NCI-H1417 treated with DMSO at 0.1 percent for 48 hours (cell line): ENCODE results near the gene RPL7A.

ENCODE experiments used
- DNase-seq: peaks from one replicate; lab custom pipeline; 2025; lab: John Stamatoyannopoulos, UW

RPL7A gene

GRCh38 chr9:133347515-133347984 lies 468 bp upstream of the RPL7A start:
- DNase-seq: no peak

- DNase-seq: no peak
These were observed 928 bp downstream of the RPL7A start for GRCh38 chr9:133348718-133349573.

DNA sequence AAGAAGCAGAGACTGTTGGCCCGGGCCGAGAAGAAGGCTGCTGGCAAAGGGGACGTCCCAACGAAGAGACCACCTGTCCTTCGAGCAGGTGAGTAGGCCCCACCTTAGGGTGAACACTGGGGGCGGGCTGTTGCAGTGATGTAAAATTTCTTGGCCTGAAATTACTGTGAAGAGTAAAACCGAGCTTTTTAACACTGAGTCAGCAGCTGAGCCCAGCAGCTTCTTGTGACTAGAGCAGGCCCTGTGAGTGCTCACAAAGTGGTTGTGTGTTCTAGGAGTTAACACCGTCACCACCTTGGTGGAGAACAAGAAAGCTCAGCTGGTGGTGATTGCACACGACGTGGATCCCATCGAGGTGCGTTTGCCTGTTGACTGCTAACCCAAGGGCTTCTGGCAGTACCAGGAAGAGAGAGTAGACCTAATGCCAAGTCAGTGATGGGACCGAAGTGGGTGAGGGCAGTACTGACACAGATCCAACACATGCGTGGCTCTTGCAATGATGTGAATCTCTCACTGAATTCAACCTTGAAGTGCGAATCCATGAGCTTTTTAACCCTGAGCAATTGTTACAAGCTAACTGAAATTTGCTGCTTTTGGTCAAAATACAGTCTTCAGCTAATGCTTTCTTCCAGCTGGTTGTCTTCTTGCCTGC lies 2.1 kb downstream of the RPL7A start:
- DNase-seq: no peak

- no peak for DNase-seq
These were observed 3.5 kb downstream of the RPL7A start for GRCh38 chr9:133351526-133351907.

GRCh38 chr9:133351908-133352634 lies 4.1 kb downstream of the RPL7A start:
- no peak for DNase-seq

GRCh38 chr9:133352635-133353340 lies 4.8 kb downstream of the RPL7A start:
- DNase-seq: no peak

DNA sequence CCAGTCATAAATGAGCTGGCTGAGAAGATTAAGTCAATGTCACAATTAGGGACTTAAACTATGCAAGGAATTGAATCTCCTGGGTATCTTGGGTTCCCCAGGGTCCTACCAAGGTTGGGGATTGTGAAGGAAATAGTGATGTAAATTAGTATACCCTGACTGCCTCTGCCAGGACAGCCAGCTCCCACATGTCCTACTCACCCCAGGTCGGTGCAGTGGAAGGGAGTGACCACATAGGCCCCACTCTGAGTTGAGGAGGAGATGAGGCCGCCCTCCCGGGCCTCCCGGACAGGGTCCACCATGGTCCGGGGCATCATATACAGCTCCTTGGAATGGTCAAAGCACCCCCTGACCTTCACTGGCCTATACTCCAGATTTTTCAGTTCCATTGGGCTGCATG lies 5.5 kb downstream of the RPL7A start:
- no peak for DNase-seq

DNA sequence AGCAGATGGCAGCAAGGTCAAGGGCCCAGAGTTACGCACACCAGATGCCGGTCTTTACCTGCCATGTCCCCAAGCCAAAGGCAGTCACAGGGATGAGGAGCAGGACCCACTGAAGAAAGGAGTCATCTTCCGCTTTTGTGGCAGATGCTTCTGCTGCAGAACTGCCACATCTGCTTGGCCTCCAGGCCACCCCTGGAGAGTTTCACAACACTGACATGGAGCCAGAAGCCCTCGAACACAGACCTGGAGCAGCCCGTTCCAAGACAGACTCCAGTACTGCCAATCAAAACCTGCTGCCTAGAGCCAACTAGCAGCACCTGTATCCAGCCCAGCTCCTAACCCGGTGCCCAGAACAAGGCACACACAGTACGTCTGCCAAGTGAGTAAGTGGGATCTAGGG lies 6.7 kb downstream of the RPL7A start:
- no peak for DNase-seq

DNA sequence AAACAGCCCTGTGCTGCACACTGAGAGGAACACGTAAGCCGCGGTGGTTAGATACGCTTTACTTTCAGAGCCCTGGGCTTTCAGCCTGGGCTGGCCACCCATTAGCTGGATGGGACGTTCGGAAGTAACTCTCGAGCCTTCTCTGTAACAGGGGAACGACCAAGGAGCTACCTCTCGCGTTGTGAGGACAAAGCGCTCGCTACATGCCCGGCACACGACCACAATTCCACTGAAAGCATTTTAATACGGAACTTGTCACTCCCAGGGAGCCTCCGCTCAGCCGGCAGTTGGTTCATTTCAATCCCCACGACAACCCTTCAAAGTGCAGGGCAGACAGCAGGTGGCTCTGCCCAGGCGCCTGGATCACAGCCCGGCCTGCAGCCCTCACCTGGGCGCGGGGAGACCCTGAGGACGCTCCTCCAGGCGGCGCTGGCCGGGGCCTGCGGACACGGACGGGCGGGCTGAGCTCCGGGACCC lies 7.9 kb downstream of the RPL7A start:
- no peak for DNase-seq

GRCh38 chr9:133356391-133357091 lies 8.5 kb downstream of the RPL7A start, which contains the start of the genes SURF1 and SURF2:
Gene SURF1 (minus strand): TSS chr9:133356487. CDS start chr9:133356453, 34 bp downstream.
Gene SURF2 (plus strand): TSS chr9:133356550. CDS start chr9:133356593, 43 bp downstream.
- DNase-seq: no peak

DNA sequence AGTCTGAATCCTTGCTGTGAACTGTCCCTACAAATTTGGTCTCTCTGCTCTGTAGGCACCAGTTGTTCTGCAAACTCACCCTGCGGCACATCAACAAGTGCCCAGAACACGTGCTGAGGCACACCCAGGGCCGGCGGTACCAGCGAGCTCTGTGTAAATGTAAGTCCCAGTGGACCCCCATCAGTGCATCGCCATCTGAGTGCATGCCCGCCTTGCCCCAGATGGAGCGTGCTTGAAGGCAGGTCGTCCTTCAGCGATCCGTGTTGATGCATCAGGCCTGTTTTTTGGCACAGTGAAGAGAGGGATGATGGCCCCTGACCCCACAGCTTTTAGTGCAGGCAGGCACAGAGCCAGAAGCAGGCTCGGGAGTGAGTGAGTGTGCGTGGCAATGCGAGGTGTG lies 9.6 kb downstream of the RPL7A start:
- DNase-seq: no peak

- no peak for DNase-seq
These were observed 11.6 kb downstream of the RPL7A start for GRCh38 chr9:133359399-133360175.

GRCh38 chr9:133360400-133361393 lies 12.7 kb downstream of the RPL7A start:
- no peak for DNase-seq

- no peak for DNase-seq
These were observed 13.6 kb downstream of the RPL7A start for GRCh38 chr9:133361507-133362092.

DNA sequence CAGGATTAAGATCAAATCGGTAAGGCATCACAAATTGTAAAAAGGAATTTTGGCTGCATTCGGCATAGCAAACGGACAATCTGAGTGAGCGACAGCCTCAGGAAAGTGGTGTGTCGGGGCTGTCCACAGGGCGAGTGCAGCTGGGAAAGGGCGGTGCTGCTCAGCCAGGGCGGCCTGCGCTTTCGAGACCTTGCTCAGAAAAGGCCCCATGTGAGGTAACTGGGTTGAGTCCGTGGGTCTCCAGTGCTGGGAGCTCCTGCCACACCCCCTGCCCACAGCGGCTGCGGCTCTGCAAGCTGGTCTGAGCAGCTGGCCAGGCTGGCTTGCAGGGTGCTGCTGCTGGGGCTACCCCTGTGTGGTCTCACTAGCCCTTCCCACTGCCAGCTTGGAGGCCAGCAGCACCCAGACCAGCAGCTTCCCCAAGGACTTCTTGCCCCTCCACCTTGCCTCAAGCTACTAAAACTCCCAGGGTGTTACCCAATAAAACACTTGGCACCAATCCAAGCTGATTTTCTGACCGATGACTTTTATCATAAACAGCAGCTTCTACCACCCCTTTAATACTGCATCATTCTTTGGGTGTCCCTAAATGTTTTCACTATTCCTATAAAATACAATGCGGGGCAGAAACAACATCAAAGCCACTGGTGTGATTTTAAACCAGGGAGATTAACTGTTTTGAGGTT lies 14.5 kb downstream of the RPL7A start:
- DNase-seq: no peak

GRCh38 chr9:133366435-133366834 lies 18.4 kb downstream of the RPL7A start:
- DNase-seq: no peak

DNA sequence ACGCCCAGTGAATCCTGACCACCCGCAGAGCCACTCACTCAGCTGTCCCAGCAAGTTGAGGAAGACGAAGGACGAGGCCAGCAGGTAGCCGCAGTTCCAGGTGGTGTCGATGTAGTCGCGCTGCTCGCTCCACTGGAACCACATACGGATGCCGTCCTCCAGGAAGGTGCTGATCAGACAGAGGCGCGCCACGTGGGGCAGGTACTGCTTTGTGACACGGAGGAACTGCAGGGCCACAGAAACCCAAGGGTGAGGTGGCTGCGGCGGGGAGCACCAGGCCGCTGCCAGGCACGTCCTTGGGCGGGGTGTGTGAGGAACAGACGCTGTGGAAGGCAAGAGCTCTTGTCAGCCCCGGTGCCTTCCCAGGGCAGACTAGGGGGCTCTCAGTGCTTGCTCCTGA lies 19.2 kb downstream of the RPL7A start:
- DNase-seq: no peak

GRCh38 chr9:133367778-133368177 lies 19.8 kb downstream of the RPL7A start:
- DNase-seq: no peak
